Mammary epithelial cell (primary cell): ENCODE results near the gene STT3B.

Experiments used
- CTCF ChIP-seq, 2 donors: IDR thresholded peaks in 1 of 2; conservative IDR thresholded peaks in 1 of 2; 2 replicates each; pipeline ENCODE4 v1.5.1; 2011 to 2012; ENCODE audit warnings: inconsistent platforms in 2 of 2, low read length in 2 of 2, mild to moderate bottlenecking in 2 of 2, control low read depth in 1 of 2, low read depth in 1 of 2; ENCODE audit not compliant: insufficient read depth in 1 of 2; ENCODE audit errors: extremely low read depth in 1 of 2
- EZH2 ChIP-seq: IDR thresholded peaks from 2 replicates; pipeline ENCODE4 v1.6.1; 2012; ENCODE audit warnings: low read length, inconsistent platforms, borderline replicate concordance

GRCh38 chr3:31573036-31573779 is 40.5 kb downstream of the STT3B start:
- TF ChIP-seq CTCF (conservative IDR thresholded peaks at IDR 0.05 in 1 of 2, IDR thresholded peaks at IDR 0.05 in 1 of 2; ENCODE audit: extremely low read depth in 1 of 2, insufficient read depth in 1 of 2, low read depth in 1 of 2, low read length in 2 of 2) (no peak), EZH2 (no peak)
